BLaER1 (cell line): ENCODE data around the gene FAM107B.

Experiments used
- H3K27ac ChIP-seq: shearing (Covaris generic); formaldehyde crosslinking; 2 replicates; pipeline ENCODE4 v1.8.1; 2022
- H3K27me3 ChIP-seq: shearing (Covaris generic); formaldehyde crosslinking; 2 replicates; pipeline ENCODE4 v1.8.1; 2022
- H3K36me3 ChIP-seq: shearing (Covaris generic); formaldehyde crosslinking; 2 replicates; pipeline ENCODE4 v1.8.1; 2022
- H3K4me1 ChIP-seq: shearing (Covaris generic); formaldehyde crosslinking; 2 replicates; pipeline ENCODE4 v1.8.1; 2022
- H3K4me2 ChIP-seq: shearing (Covaris generic); formaldehyde crosslinking; 2 replicates; pipeline ENCODE4 v1.8.1; 2022
- H3K4me3 ChIP-seq: shearing (Covaris generic); formaldehyde crosslinking; 2 replicates; pipeline ENCODE4 v1.8.1; 2022
- H3K9ac ChIP-seq: shearing (Covaris generic); formaldehyde crosslinking; 2 replicates; pipeline ENCODE4 v1.8.1; 2022
- H3K9me3 ChIP-seq: shearing (Covaris generic); formaldehyde crosslinking; 2 replicates; pipeline ENCODE4 v1.8.1; 2022
- H4K20me1 ChIP-seq: shearing (Covaris generic); formaldehyde crosslinking; 2 replicates; pipeline ENCODE4 v1.8.1; 2022
- Cebpa-rat ChIP-seq: shearing (Covaris generic); IDR thresholded peaks from 2 replicates; pipeline ENCODE4 v1.8.1; 2022

The FAM107B gene

GRCh38 chr10:14552015-14552414, 222.7 kb downstream of the FAM107B start:
- Histone ChIP-seq H3K36me3 (peaks cover 63% of the 10 kb centered on the region), H3K9me3 (no peaks in the 10 kb centered on the region), H3K27ac (no peak overlapping the region), H4K20me1 (peaks cover 100% of the 10 kb centered on the region), H3K4me2 (no peak overlapping the region), H3K4me1 (peaks cover 75% of the 10 kb centered on the region), H3K27me3 (no peaks in the 10 kb centered on the region), H3K9ac (no peak overlapping the region), H3K4me3 (no peak overlapping the region)
- TF ChIP-seq Cebpa-rat, result no peak

- Histone ChIP-seq H3K9ac (no peak overlapping the region), H3K9me3 (no peaks in the 10 kb centered on the region), H3K27ac (no peak overlapping the region), H3K4me1 (peaks cover 75% of the 10 kb centered on the region), H3K4me2 (no peak overlapping the region), H3K4me3 (no peak overlapping the region), H3K27me3 (no peaks in the 10 kb centered on the region), H4K20me1 (peaks cover 100% of the 10 kb centered on the region), H3K36me3 (peaks cover 70% of the 10 kb centered on the region)
- no peak for TF ChIP-seq Cebpa-rat
These were observed 224.2 kb downstream of the FAM107B start for GRCh38 chr10:14550471-14550981.

- H4K20me1 ChIP-seq, result peaks cover 100% of the 10 kb centered on the region
- H3K4me3 ChIP-seq, result no peak overlapping the region
- H3K9me3 ChIP-seq, result no peaks in the 10 kb centered on the region
- no peak overlapping the region for H3K4me2 ChIP-seq
- no peak overlapping the region for H3K9ac ChIP-seq
- TF ChIP-seq Cebpa-rat, result no peak
- H3K36me3 ChIP-seq, result peaks cover 79% of the 10 kb centered on the region
- no peaks in the 10 kb centered on the region for H3K27me3 ChIP-seq
- H3K4me1 ChIP-seq, result peaks cover 75% of the 10 kb centered on the region
- no peak overlapping the region for H3K27ac ChIP-seq
These were observed 225.2 kb downstream of the FAM107B start for GRCh38 chr10:14549496-14549895.

GRCh38 chr10:14548970-14549369, 225.7 kb downstream of the FAM107B start:
- Histone ChIP-seq H3K27ac (no peak overlapping the region), H3K27me3 (no peaks in the 10 kb centered on the region), H3K4me2 (no peak overlapping the region), H3K9ac (no peak overlapping the region), H4K20me1 (peaks cover 100% of the 10 kb centered on the region), H3K36me3 (peaks cover 75% of the 10 kb centered on the region), H3K9me3 (no peaks in the 10 kb centered on the region), H3K4me1 (peaks cover 75% of the 10 kb centered on the region), H3K4me3 (no peak overlapping the region)
- no peak for TF ChIP-seq Cebpa-rat

- TF ChIP-seq Cebpa-rat, result no peak
- Histone ChIP-seq H3K9me3 (no peaks in the 10 kb centered on the region), H3K9ac (no peak overlapping the region), H3K4me1 (peaks cover 75% of the 10 kb centered on the region), H3K27me3 (no peaks in the 10 kb centered on the region), H4K20me1 (peaks cover 100% of the 10 kb centered on the region), H3K4me3 (no peak overlapping the region), H3K27ac (no peak overlapping the region), H3K4me2 (0 out of 2 replicates have a peak overlapping the region, but pooled peaks have one; percentile 0), H3K36me3 (peaks cover 72% of the 10 kb centered on the region)
These were observed 226.2 kb downstream of the FAM107B start for GRCh38 chr10:14548474-14548873.

- Histone ChIP-seq H4K20me1 (peaks cover 100% of the 10 kb centered on the region), H3K9ac (no peak overlapping the region), H3K36me3 (peaks cover 71% of the 10 kb centered on the region), H3K4me1 (peaks cover 78% of the 10 kb centered on the region), H3K4me3 (no peak overlapping the region), H3K4me2 (0 out of 2 replicates have a peak overlapping the region, but pooled peaks have one; percentile 0), H3K9me3 (no peaks in the 10 kb centered on the region), H3K27ac (no peak overlapping the region), H3K27me3 (no peaks in the 10 kb centered on the region)
- TF ChIP-seq Cebpa-rat, result no peak
These were observed 226.9 kb downstream of the FAM107B start for GRCh38 chr10:14547816-14548215.

- H3K27me3 ChIP-seq, result no peaks in the 10 kb centered on the region
- peaks cover 100% of the 10 kb centered on the region for H4K20me1 ChIP-seq
- no peak overlapping the region for H3K4me2 ChIP-seq
- no peak overlapping the region for H3K9ac ChIP-seq
- no peaks in the 10 kb centered on the region for H3K9me3 ChIP-seq
- peaks cover 82% of the 10 kb centered on the region for H3K4me1 ChIP-seq
- TF ChIP-seq Cebpa-rat, result no peak
- H3K27ac ChIP-seq, result no peak overlapping the region
- peaks cover 70% of the 10 kb centered on the region for H3K36me3 ChIP-seq
- H3K4me3 ChIP-seq, result no peak overlapping the region
These were observed 228.9 kb downstream of the FAM107B start for GRCh38 chr10:14545827-14546226.

GRCh38 chr10:14543904-14544210, 230.8 kb downstream of the FAM107B start:
- peak overlapping the region; percentile 64 for H3K4me2 ChIP-seq

GRCh38 chr10:14543046-14543903, 231.4 kb downstream of the FAM107B start:
- Histone ChIP-seq H3K36me3 (peaks cover 69% of the 10 kb centered on the region), H3K4me3 (no peak overlapping the region), H4K20me1 (peaks cover 100% of the 10 kb centered on the region), H3K4me2 (peak overlapping the region; percentile 64), H3K27ac (peak overlapping the region; percentile 59; the same call in 1 of the 2 replicates), H3K9ac (peak overlapping the region; percentile 57; the same call in 1 of the 2 replicates), H3K27me3 (no peaks in the 10 kb centered on the region), H3K9me3 (no peaks in the 10 kb centered on the region), H3K4me1 (peaks cover 69% of the 10 kb centered on the region)
- no peak for TF ChIP-seq Cebpa-rat

More at GRCh38 chr10:14543904-14544210, 230.8 kb downstream of the FAM107B start:
- H3K4me1 ChIP-seq, result peaks cover 75% of the 10 kb centered on the region
- peaks cover 69% of the 10 kb centered on the region for H3K36me3 ChIP-seq
- H3K27me3 ChIP-seq, result no peaks in the 10 kb centered on the region
- no peaks in the 10 kb centered on the region for H3K9me3 ChIP-seq
- peaks cover 100% of the 10 kb centered on the region for H4K20me1 ChIP-seq
- H3K27ac ChIP-seq, result peak overlapping the region; percentile 59; the same call in 1 of the 2 replicates
- no peak for TF ChIP-seq Cebpa-rat
- H3K9ac ChIP-seq, result peak overlapping the region; percentile 39; the same call in 1 of the 2 replicates
- H3K4me3 ChIP-seq, result no peak overlapping the region

- peaks cover 72% of the 10 kb centered on the region for H3K36me3 ChIP-seq
- no peak overlapping the region for H3K9ac ChIP-seq
- H3K27me3 ChIP-seq, result no peaks in the 10 kb centered on the region
- H3K4me2 ChIP-seq, result no peak overlapping the region
- peaks cover 51% of the 10 kb centered on the region for H3K4me1 ChIP-seq
- no peak for TF ChIP-seq Cebpa-rat
- no peak overlapping the region for H3K27ac ChIP-seq
- peaks cover 100% of the 10 kb centered on the region for H4K20me1 ChIP-seq
- H3K4me3 ChIP-seq, result no peak overlapping the region
- H3K9me3 ChIP-seq, result no peaks in the 10 kb centered on the region
These were observed 233.3 kb downstream of the FAM107B start for GRCh38 chr10:14541379-14541778.
